IMR-90 (cell line): Measurements from ENCODE around the gene ALOX12B. TPM values are rescaled to one million over a fixed set of nuclear protein-coding genes. Genes with fewer than 3 reads are reported as not detected.

ENCODE experiments used
- ATAC-seq: fragments of 200-7000 bp; cut with Tn5 transposase; 2 replicates; pipeline ENCODE4 v1.9.1; 2020; ENCODE audit warnings: low read depth, mild to moderate bottlenecking, moderate library complexity
- BruUV-seq: library from RNA; stranded (reverse); fragments of 400-500 nt; replicated peaks from 2 replicates; lab custom pipeline; 2021; lab: Mats Ljungman, UMichigan
- CTCF ChIA-PET: fragments of 300-600 bp; formaldehyde crosslinking; extraction: SDS; loops from one replicate; lab custom pipeline; 2021; ENCODE audit warnings: antibody characterized with exemption; lab: Yijun Ruan, JAX
- POLR2A ChIA-PET: fragments of 300-600 bp; sonication (Branson Sonifier 250); formaldehyde crosslinking; loops from one replicate; lab custom pipeline; 2022; ENCODE audit warnings: antibody characterized with exemption; ENCODE audit not compliant: unreplicated experiment; lab: Charles Lee
- DNase-seq: peaks from one replicate; pipeline ENCODE4 v3.0.0; 2013
- H2AFZ ChIP-seq: replicated peaks from 2 replicates; pipeline ENCODE3; 2013; ENCODE audit warnings: low read length, mild to moderate bottlenecking; ENCODE audit not compliant: poor library complexity
- H2AK5ac ChIP-seq: 2 replicates; pipeline ENCODE4 v1.6.1; 2013; ENCODE audit warnings: low read depth, low read length, inconsistent platforms
- H2AK9ac ChIP-seq: replicated peaks from 2 replicates; pipeline ENCODE3; 2013; ENCODE audit warnings: mild to moderate bottlenecking, low read depth, low read length, moderate library complexity; ENCODE audit not compliant: poor library complexity
- H2BK120ac ChIP-seq: 2 replicates; pipeline ENCODE4 v1.6.1; 2013; ENCODE audit warnings: low read depth, low read length, inconsistent platforms
- H2BK15ac ChIP-seq: 3 replicates; pipeline ENCODE4 v1.6.1; 2013; ENCODE audit warnings: low read depth, low read length, inconsistent platforms
- H2BK20ac ChIP-seq: 2 replicates; pipeline ENCODE4 v1.6.1; 2013; ENCODE audit warnings: low read depth, mild to moderate bottlenecking, inconsistent platforms, low read length, moderate library complexity
- H2BK5ac ChIP-seq: 2 replicates; pipeline ENCODE4 v1.6.1; 2013; ENCODE audit warnings: mild to moderate bottlenecking, low read depth, low read length, inconsistent platforms; ENCODE audit not compliant: poor library complexity, severe bottlenecking
- H3K14ac ChIP-seq: replicated peaks from 2 replicates; pipeline ENCODE4 v1.6.1; 2013; ENCODE audit warnings: low read depth, low read length, inconsistent platforms
- H3K18ac ChIP-seq: 2 replicates; pipeline ENCODE4 v1.6.1; 2013; ENCODE audit warnings: low read depth, low read length, control low read depth
- H3K23ac ChIP-seq: 2 replicates; pipeline ENCODE4 v1.6.1; 2013; ENCODE audit warnings: low read depth, low read length, inconsistent platforms
- H3K27ac ChIP-seq: 2 replicates; pipeline ENCODE4 v1.5.1; 2013; ENCODE audit warnings: mild to moderate bottlenecking, control low read depth, low read length; ENCODE audit not compliant: insufficient read depth
- H3K27me3 ChIP-seq: 2 replicates; pipeline ENCODE4 v1.6.1; 2013; ENCODE audit warnings: low read length; ENCODE audit not compliant: control insufficient read depth, insufficient read depth
- H3K36me3 ChIP-seq: 2 replicates; pipeline ENCODE4 v1.6.1; 2013; ENCODE audit warnings: low read length, mixed read lengths; ENCODE audit not compliant: control insufficient read depth, insufficient read depth
- H3K4ac ChIP-seq: 2 replicates; pipeline ENCODE4 v1.6.1; 2013; ENCODE audit warnings: low read depth, low read length, inconsistent platforms
- H3K4me1 ChIP-seq: 2 replicates; pipeline ENCODE4 v1.6.1; 2013; ENCODE audit warnings: low read length, mixed read lengths; ENCODE audit not compliant: control insufficient read depth, insufficient read depth
- H3K4me2 ChIP-seq: 2 replicates; pipeline ENCODE4 v1.6.1; 2013; ENCODE audit warnings: low read depth, mild to moderate bottlenecking, control low read depth, low read length, moderate library complexity
- H3K4me3 ChIP-seq: 2 replicates; pipeline ENCODE4 v1.5.1; 2013; ENCODE audit warnings: low read depth, mild to moderate bottlenecking, control low read depth, low read length, moderate library complexity; ENCODE audit not compliant: insufficient read depth
- H3K56ac ChIP-seq: 2 replicates; pipeline ENCODE4 v1.6.1; 2013; ENCODE audit warnings: low read length, inconsistent platforms; ENCODE audit not compliant: insufficient read depth; ENCODE audit errors: extremely low read depth
- H3K79me1 ChIP-seq, 2 experiments: 2 replicates each; pipeline ENCODE4 v1.6.1; 2013; ENCODE audit warnings: low read length in 2 of 2, inconsistent platforms in 1 of 2, low read depth in 1 of 2
- H3K9ac ChIP-seq: 2 replicates; pipeline ENCODE4 v1.6.1; 2013; ENCODE audit warnings: low read depth, low read length, control low read depth
- H3K9me1 ChIP-seq: 2 replicates; pipeline ENCODE4 v1.6.1; 2013; ENCODE audit warnings: low read length, inconsistent platforms; ENCODE audit not compliant: insufficient read depth
- H3K9me3 ChIP-seq: 2 replicates; pipeline ENCODE4 v1.6.1; 2013; ENCODE audit warnings: low read length; ENCODE audit not compliant: control insufficient read depth, insufficient read depth
- H4K20me1 ChIP-seq: 2 replicates; pipeline ENCODE4 v1.6.1; 2013; ENCODE audit warnings: low read length, inconsistent platforms; ENCODE audit not compliant: insufficient read depth
- H4K5ac ChIP-seq: 2 replicates; pipeline ENCODE4 v1.6.1; 2013; ENCODE audit warnings: mild to moderate bottlenecking, low read depth, low read length, control low read depth
- H4K8ac ChIP-seq, 2 experiments: 2 replicates each; pipeline ENCODE4 v1.6.1; 2013; ENCODE audit warnings: low read depth in 2 of 2, low read length in 2 of 2, control low read depth in 1 of 2, inconsistent platforms in 1 of 2
- H4K91ac ChIP-seq: 2 replicates; pipeline ENCODE4 v1.6.1; 2013; ENCODE audit warnings: low read depth, low read length, inconsistent platforms; ENCODE audit not compliant: insufficient read depth
- MXI1 ChIP-seq: IDR thresholded peaks from 2 replicates; pipeline ENCODE4 v1.6.1; 2012; ENCODE audit warnings: low read depth, mild to moderate bottlenecking, low read length, moderate library complexity, borderline replicate concordance
- POLR2A ChIP-seq: IDR thresholded peaks from 2 replicates; pipeline ENCODE4 v1.6.1; 2012; ENCODE audit warnings: mild to moderate bottlenecking, low read depth, low read length
- WGBS, 2 experiments: methylation state at CpG; one replicate each; pipeline versions ENCODE4 v1.1.5 to v1.1.7; 2013; ENCODE audit warnings: missing lambda C conversion rate in 2 of 2; ENCODE audit not compliant: insufficient read length in 1 of 2; ENCODE audit errors: extremely low coverage in 2 of 2; 5-methylcytosine and 5-hydroxymethylcytosine counted together
- dilution Hi-C: fragments of 300-500 bp; cut with HindIII; formaldehyde crosslinking; loops from one replicate; pipeline ENCODE4 v1.14.3; 2018; ENCODE audit warnings: low sequenced_read_pairs; ENCODE audit not compliant: unreplicated experiment
- in situ Hi-C: fragments of 300-500 bp; cut with MboI; formaldehyde crosslinking; loops from 3 replicates; pipeline ENCODE4 v1.14.3; 2019; ENCODE audit warnings: low sequenced_read_pairs, inconsistent platforms, mixed read lengths
- intact Hi-C: fragments of 100-400 bp; cut with micrococcal nuclease; formaldehyde crosslinking; loops from 2 replicates; pipeline ENCODE4 v1.10.0; 2022
- polyA plus RNA-seq, 3 experiments: library from polyadenylated mRNA; depleted of rRNA; stranded (reverse); fragments of >200 nt; gene quantifications; 2 replicates each; pipeline ENCODE4 v1.2.3, GENCODE V29; 2012; ENCODE audit warnings: low replicate concordance in 1 of 3
- total RNA-seq: library from RNA; depleted of rRNA; stranded (reverse); fragments of >200 nt; gene quantifications from 2 replicates; pipeline ENCODE4 v1.2.3, GENCODE V29; 2012

ALOX12B gene
- total and polyA plus RNA-seq, 2 of the 4 experiments (the other 2 are of a cell fraction): not detected

DNA sequence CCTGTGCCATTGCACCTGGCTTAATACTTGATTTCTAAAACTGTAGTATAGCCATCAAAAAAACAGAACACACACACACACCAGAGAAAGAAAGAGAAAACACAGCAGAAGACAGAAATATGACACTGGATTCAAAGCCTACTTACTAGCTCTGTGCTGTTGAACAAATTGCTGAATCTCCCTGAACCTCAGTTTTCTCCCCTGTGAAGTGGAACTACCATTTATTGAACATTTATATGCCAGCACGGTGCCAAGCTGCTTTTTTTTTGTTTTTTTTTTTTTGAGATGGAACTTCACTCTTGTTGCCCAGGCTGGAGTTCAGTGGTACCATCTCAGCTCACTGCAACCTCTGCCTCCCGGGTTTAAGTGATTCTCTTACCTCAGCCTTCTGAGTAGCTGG, 13.2 kb upstream of the ALOX12B start:
- Histone ChIP-seq H3K18ac (no peak overlapping the region), H4K5ac (no peak overlapping the region), H3K9ac (no peak overlapping the region), H3K4me3 (no peak overlapping the region), H3K27me3 (peaks cover 42% of the 10 kb centered on the region), H3K14ac (no peak overlapping the region), H2BK15ac (no peak overlapping the region), H4K20me1 (no peaks in the 10 kb centered on the region), H2AK5ac (no peak overlapping the region), H3K4me2 (no peak overlapping the region), H3K36me3 (no peaks in the 10 kb centered on the region), H3K56ac (no peak overlapping the region), H2BK20ac (no peak overlapping the region), H3K23ac (no peak overlapping the region), H3K9me1 (no peaks in the 10 kb centered on the region; the same call in 1 of the 2 replicates), H3K4me1 (no peaks in the 10 kb centered on the region), H2BK120ac (no peak overlapping the region), H4K91ac (no peak overlapping the region), H2AFZ (no peak overlapping the region), H3K9me3 (no peaks in the 10 kb centered on the region), H2AK9ac (no peak overlapping the region), H4K8ac (no peak overlapping the region), H2BK5ac (no peak overlapping the region), H3K79me1 (no peaks in the 10 kb centered on the region), H3K27ac (no peak overlapping the region), H3K4ac (no peak overlapping the region)
- DNase-seq (no peak), ATAC-seq (no peak)
- no TSS peak for BruUV-seq
- dilution Hi-C loops: loop anchor here (25.0 kb wide), 1 partner anchor 137 kb away; the partner anchor contains the start of genes CTC1 and PFAS
- in situ Hi-C loops: no loop called here
- ChIA-PET POLR2A (no interaction called here), CTCF (no interaction called here)
- 38% methylated on average over 1 of the region's 2 CpGs; no CpG with 5 or more reads in 1 of the 2 experiments for WGBS, 2 experiments
- intact Hi-C loops: no loop called here
- TF ChIP-seq POLR2A (no peak), MXI1 (no peak)
